GM21576 (cell line): ENCODE results near the gene C1orf21.

Source experiments
- ATAC-seq: cut with Tn5 transposase; IDR thresholded peaks from one replicate; pipeline ENCODE4 v1.9.1; 2021; ENCODE audit warnings: mild to moderate bottlenecking, moderate library complexity; ENCODE audit not compliant: unreplicated experiment

C1orf21 gene

DNA sequence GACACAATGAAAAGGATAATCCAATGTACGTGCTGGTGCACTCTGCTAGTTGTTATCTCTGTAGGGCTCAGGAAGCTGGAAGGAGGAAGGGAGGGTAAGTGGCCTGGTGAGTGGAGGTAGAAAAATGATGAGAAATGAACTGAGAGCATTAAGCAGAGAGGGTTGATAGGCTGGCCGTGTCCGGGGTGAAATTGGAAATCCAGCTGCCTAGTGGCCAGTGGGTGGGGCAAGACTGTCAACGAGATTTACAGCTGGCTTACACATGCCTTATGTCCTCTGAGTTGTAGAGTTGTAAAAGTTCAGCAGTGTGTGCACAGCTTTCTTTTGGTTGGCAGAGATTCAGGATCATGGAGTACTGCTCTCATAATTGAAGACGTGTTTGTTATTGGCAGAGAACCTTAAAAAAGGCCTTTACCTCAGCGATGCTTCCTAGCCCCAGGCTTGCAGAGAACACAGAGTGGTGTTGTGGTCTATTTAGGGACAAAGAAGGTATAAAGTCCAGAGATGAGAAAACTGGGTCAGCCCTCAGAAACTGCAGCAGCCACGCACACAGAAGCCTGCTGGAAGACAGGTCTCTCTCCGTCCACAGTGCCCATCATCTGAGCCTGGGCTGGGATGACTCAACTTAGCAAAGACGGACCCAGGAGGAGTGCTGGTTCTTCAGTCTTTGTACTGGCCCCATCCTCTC, 235.5 kb downstream of the C1orf21 start:
- ATAC-seq: no peak

DNA sequence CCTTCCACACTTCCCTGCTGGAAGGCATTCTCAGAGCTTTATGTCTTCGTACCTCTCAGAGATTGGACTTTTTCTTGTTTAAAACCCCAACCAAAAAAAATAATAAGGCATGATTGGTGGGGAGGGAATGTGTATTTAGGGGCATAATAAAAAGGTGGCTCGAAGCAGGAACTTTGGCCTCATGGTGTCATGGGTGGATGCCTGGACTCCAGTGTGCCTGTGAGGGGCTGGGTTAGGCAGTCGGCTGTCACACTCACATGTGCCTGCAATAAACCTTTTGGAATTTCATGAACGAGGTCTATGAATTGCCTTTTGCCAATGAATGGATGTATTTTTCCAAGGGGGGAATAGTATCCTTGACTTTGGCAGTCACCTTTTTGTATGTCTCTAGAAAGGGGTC, 236.6 kb downstream of the C1orf21 start:
- ATAC-seq: no peak

DNA sequence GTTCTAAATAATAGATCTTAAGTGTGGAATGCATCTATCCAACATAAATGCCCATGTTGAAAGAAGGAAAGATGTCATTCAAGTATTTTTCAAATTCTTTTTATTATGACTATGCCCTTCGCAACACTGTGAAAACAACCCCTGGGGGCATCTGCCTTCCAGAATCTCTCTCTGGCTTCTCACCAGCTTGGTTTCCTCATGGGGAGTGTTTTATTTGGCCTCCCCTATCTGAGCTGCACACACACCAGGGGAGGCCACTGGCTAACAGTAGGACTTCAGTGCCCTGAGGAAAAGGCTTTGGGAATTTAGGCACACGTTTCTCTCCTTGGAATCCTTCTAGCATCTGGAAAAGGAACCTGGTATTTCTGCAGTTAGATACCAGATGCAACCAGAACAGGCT, 237.2 kb downstream of the C1orf21 start:
- no peak for ATAC-seq

DNA sequence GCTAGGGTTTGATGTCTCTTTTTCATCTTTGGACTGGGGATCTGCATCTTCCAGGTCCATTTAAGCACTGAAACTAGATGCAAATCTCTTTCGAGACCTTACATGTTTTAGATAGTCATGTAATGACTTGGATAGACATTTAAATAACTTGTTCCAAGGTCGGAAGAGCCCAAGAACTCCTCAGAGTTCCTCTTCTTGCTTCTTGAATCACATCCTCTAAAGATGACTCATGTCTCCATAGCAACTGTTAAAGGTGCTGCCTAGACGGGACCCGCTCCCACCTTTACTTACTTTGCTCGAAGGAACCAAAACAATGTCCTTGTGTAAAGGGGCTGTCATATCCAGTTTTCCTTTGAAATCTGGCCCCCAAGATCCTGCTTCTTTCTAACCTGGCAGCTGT, 237.8 kb downstream of the C1orf21 start:
- no peak for ATAC-seq

DNA sequence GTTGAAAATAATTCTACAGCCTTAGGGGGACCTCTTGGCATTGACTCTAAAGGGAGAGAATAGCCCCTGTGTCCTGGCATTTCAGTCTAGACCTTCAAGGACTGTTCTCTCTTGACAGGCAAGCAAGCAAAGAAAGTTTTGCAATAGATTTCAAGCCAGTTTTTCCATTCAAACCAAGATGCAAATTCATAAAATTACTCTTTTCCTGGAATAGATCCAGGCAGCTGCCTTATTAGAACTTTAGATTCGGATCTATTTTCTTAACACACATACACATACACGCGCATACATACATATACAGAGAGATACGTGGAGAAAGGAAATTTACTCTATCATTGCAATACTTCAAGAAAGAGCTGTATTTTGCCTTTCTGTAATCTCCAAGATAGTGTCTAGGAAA, 238.4 kb downstream of the C1orf21 start:
- ATAC-seq: no peak

DNA sequence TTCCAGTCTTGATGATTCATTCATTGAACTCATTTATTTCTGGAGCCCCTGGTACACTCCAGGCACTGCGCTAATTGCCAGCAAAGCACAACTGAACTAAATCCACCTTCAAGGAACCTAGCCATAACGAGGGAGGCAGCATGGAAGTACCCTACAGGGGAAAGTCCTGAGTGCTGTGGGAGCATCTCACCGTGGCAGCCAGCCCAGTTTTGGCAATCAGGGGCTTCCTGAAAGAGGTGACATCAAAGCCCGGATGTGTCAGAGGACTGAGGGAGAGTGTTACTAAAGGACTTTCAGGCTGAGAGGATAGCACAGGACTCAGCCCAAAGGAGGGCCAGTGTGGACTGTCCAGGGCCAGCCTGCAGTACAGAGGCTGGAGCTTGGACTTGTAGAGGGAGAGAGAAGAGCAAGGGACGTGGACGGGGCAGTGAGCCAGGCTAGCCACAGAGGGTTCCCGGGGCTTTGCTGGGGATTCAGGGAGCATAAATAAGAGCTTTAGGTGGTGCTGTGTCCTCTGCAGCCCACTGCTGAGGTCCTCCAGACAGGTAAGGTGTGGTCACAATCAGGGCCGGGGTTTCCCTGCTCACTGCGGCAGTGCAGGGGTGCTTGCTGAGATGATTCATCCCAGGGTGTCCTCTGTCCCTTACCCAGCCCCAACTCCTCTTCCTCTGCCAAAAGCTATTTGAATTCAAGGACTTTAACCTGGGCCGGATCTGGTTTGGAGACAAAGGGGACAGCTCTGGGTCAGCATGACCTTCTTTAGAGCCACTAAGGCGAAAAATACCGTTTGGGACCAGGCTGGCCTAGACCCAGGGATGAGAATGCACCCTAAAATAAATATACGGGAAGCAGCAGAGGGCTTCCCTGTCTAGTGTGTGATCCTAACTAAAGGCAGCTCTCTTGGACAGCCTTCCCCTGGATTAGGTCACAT, 239.5 kb downstream of the C1orf21 start:
- ATAC-seq: no peak

DNA sequence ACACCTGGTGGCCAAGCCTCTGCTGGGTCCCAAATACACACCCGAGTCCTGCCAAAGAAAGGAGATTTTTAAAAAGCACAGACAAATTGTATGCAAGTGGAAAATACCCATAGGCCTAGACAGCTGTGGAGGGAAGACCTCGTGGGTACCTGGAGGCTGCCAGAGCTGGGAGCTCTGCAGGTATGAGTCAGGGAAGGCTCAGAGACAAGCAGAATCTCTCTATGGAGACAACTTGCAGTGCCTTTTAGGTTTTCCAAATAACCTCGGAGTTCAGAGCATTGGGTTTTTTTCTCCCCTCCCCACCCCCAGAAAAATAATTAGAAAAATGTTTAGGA, 240.1 kb downstream of the C1orf21 start:
- ATAC-seq: no peak

DNA sequence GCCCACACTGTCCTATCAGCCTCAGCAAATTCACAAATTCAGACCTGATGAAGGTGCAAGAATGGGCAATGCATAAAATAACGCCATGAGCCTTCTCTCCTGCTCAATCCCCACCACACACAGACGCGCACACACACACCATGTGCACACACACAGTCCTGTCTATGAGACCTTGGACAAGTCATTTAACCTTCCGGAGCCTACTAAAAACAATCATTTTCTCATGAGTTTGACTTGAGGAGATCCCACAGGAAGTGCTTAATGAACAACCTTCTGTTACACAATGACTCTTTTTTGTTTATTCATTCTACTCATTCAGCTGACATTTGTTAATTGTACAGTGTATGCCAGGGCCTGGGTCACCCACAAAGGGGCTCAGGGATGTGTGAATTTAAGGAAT, 242.4 kb downstream of the C1orf21 start:
- no peak for ATAC-seq

DNA sequence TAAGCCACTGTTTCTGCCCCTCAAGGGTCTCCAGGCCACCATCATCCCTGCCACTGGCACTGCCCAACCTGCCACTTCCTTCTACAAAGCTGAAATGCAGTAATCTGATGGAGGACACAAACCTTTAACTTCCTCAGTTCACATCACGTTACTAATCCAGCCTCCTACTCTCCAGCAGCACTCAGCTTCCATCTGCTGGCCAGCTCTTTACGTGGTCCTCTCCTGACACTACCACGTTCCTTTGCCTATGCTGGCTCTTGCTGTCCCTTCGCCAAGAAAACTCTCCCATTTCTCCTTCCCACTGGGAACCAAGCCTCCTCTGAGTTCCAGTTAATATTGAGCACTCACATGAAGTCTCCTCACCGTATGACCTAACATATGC, 243.8 kb downstream of the C1orf21 start:
- no peak for ATAC-seq

DNA sequence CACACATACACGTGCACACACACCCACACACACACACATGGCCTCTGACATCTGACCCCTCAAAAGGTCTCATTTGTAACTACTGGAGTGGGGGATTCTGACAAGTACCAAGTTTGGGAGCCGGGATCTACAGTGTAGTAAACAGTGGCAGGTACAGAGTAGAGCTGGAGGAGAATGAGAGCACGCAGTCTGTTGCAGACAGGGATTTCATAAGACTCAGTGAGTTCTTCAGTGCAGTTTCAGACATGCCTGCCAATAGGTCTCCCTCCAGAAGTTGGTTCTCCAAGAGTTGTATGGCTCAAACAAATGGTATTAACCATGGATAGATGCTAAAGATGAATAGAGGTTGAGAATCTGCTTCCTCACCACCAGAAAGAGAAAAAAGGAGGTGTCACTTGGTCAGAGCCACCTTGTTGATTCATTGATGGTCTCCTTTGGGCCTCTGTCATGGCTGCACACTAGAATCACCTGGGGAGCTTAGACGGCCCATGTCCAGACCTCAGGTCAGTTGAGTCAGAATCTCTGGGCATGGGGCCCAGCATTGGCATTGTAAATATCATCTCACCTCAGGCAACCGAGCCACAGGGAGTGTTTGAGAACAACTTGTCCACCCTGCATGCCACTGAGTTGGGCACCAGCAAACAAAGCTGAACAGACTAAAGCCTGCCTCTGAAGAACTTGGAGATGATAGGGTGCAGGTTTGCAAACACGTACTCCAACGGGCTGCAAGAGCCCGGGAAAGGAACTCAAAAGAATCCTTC, 245.8 kb downstream of the C1orf21 start:
- no peak for ATAC-seq

DNA sequence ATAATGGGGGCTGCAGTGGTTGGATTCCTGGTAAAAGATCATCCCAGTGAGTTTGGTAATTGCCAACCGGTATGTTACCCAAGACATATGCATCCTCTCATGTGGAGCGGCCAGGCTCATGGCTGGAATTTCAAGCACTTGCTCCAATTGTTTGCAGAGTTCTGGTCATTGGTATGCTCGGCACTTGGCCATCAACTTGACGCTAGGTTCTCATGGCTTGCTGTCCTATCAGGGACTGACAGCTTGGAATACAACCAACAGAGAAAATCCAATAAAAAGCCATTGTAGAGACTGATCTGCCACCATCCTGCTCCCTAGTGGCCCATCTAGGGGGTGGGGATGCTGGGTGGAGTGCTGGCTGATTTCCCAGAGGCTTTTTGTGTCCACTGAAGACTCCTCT, 247.0 kb downstream of the C1orf21 start:
- ATAC-seq: no peak

DNA sequence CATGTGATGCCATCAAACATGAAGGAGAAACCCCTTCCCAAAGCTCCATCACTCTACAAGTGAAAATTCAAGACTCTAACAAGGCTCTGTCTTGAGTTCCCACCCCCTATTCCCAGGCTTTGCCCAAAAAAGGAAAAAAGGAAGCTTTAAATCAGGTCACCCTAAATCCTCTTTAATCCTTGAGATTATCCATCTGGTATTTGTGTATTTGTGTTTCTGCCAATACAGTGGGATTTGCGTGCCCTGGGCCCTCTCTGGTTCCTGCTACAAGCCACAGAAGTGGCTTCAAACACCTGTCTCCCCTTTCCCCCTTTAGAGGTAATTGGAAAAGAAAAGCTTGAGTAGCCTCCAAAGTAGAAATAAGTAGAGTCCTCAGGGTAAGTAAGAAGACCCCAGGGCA, 247.5 kb downstream of the C1orf21 start:
- ATAC-seq: no peak

DNA sequence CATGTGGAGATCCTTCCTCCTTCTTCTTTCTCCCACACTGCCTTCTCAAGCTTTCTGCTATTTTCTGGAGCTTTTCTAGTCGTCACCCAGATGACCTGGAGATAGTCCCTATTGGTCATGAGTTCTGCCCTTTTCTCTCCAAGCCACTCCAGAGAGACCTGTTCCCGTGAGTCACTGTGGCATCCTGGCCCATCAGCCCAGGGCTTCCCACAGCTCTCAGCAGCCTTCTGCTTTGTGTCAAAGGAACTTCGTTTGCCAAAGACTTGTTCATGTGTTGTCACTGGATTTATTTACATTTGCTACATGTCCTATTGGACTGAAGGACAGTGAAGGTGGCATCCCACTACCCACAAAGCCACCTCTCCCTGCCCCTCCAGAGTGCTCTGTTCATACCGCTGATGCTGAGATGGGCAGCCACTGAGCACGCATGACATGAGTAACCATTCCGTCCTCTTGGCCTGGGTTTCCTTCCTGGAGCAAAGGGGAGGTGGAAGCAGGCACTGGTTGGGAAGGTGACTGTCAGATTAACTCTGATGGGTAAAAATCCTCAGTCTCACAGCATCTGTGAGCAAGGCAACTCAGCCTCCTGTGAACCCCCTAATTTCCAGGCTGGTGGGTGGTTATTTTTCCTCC, 248.6 kb downstream of the C1orf21 start:
- no peak for ATAC-seq

DNA sequence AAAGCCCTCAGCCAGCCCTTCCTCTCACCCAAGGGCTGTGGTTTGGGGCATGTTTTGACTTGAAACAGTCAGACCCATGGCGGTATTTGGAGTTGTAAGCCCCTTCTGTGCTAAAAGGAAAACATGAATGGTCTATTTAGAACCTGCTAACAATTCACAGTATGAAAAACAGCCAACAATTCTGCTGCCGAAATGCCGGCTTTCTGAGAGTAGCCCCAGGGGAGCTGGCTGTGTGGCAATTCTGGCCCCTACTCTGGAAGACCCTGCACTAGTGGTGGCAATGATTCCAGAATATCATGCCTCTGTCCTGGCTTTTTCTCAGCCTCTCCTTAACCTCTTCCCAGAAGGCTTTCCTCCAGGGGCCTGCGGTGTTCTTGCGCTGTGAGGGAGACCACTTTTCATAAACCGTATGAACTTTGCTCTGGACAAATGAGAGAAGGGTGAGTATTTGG, 249.2 kb downstream of the C1orf21 start:
- ATAC-seq: no peak

DNA sequence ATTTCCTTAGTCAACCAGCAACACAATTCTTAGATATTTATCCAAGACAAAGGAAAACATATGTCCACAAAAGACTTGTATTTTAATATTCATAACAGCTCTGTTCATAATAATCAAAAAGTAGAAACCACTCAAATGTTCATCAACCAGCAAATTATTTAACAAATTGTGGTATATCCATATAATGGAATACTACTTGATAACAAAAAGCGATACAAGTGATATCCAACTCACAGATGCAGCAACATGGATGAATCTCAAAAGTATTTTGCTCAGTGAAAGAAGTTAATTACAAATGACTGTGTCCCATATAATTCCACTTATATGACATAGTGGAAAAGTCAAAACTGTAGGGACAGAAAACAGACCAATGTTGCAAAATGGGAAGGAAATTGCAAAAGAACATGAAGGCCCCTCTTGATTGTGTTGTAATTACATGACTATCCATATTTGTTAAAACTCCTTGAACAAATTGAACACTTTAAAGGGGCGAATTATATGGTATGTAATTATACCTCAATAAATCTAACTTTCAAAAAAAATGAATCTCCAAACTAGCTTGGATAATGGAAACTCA, 250.9 kb downstream of the C1orf21 start:
- no peak for ATAC-seq

DNA sequence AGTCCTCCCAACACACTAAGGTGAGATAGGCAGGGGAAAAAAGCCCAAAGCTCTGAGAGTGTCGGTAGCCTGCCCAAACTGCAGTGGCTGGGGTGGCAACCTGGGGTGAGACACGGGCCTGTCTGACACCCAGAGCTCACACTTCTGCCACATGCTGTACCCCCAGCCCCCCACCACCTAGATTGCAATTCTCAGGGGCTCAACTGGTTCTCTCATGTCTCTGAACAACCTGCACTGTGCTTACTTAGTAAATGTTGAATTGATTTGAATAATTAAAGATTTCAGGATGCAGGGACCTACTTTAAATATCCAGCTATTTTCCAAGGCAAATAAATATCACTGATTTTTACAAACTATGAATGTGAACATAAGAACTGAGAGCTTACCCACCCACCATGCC, 252.4 kb downstream of the C1orf21 start:
- no peak for ATAC-seq

DNA sequence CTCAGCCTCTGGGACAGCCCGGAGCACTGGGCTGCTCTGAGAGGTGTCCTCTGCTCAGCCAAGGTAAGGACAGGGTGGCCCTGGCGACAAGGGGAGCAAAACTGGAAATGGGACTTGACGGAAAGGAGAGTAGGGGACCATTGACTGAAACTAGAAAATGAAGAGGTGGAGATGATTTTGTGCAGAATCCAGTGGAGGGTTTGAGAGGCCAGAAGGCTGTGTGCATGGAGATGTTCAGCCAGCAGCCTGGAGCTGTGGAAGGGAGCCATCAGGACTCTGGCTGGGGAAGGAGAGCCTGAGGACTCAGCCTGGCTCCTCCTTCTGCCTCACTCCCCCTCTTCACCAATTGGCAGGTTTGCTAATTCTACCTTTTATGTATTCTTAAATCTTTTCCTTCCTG, 253.7 kb downstream of the C1orf21 start:
- ATAC-seq: no peak

DNA sequence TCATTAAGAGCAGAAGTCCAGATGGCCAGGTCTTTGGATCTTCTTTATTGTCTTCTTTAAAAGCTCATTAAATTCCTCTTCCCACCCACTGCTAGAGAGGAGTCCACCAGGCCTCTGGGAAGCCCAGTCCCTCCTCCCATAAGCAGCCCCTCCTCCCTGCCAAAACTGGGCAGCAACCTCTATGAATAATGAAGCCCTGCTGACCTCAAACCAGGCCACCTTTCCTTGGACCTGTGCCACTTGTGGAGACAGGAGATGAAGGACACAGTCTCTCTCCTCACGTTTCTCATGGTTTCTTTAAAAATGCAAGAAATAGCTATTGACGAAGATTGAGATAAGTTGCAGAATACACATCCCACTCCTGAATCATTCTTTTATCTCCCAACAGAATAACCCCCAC, 255.1 kb downstream of the C1orf21 start:
- ATAC-seq: no peak

DNA sequence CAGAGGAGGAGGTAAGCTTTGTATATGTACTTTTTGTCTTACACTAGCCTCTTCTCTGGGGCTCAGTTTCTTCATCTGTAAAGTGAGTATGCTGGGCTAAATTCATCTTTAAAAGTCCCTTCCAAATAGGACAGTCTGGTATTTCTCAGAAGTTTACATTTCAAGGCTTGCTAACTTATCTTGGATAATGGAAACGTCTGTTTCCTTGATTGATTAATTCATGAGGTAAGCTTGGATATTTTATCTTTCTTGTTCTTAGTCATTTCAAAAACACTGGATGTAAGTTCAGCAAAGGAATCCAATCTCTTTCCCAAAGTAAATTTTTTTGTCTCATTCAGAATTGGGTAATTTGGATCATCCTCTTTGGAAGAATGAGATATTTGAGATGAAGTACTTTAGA, 256.8 kb downstream of the C1orf21 start:
- ATAC-seq: no peak

DNA sequence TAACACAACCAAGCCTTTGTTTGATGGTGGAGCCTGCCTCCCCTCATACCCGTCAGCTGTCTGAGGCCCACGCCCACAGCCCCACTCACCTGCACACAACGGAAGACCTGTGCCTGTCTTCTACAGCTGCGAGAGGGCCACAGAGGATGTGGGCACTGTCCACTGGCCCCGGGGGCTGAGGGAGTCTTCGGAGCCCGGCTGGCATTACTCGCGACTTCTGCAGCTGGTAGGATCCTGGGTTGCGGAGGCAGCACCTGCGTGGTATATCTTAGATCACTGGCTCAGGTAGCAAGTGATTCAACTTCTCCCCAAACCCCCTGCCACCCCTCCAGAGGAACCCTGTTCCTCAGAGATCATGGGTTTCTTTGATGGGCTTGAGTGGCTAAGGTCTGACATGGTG, 257.9 kb downstream of the C1orf21 start:
- ATAC-seq: no peak

DNA sequence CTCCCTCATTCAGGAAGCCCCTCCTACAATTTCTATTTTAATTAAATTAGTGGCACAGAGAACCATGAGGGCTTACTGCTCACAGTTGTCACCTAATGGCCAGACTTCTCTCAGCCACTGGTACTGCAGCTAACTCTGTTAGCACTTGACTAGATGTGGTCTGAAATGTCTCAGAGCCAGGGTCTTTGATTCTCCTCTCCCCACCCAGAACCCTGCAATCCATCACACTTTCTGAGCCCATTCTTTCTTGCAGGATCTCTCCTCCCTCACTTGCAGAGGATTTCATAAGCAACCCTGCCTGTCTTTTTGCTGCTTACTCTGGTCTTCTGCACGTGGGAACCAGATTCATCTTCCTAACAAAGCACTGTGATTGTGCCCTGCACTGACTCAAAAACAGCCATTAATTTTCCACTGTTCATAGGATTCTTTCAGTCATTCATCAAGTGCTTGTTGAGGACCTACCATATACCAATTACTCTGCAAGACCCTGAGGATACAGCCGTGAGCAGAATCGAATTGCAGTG, 259.4 kb downstream of the C1orf21 start:
- no peak for ATAC-seq
